GM19025 (cell line): ENCODE measurements around the gene RRAS.

Experiments
- ATAC-seq: cut with Tn5 transposase; IDR thresholded peaks from one replicate; pipeline ENCODE4 v1.9.1; 2021; ENCODE audit warnings: mild to moderate bottlenecking, low read depth, moderate library complexity; ENCODE audit not compliant: unreplicated experiment

Gene RRAS

DNA sequence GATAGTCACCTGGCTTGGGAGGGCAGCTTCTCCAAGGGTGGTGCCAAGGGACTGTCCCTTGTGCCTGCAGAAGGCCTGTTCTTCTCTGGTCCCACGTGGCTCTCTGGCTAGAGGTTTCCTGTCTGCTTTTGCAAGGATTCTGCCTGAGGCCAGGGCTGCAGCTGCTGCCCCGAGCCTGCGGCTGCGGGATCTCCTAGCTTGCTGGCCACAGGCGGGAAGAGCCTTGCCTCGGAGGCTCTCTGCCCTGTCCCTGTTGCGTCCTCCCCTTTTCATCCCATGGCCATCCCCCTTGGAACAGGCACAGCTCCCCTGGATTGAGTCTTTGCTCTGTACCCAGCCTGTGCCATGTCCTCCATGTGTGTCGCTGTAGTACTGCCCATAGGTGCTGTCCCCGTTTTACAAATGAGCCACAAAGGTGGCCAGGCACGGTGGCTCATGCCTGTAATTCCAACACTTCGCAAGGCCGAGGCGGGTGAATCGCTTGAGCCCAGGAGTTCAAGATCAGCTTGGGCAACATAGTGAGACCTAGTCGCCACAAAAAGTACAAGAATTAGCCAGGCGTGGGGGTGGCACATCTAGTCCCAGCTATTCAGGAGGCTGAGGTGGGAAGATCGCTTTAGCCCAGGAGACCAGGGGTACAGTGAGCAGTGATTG is 16.6 kb upstream of the RRAS start:
- ATAC-seq, result no peak

DNA sequence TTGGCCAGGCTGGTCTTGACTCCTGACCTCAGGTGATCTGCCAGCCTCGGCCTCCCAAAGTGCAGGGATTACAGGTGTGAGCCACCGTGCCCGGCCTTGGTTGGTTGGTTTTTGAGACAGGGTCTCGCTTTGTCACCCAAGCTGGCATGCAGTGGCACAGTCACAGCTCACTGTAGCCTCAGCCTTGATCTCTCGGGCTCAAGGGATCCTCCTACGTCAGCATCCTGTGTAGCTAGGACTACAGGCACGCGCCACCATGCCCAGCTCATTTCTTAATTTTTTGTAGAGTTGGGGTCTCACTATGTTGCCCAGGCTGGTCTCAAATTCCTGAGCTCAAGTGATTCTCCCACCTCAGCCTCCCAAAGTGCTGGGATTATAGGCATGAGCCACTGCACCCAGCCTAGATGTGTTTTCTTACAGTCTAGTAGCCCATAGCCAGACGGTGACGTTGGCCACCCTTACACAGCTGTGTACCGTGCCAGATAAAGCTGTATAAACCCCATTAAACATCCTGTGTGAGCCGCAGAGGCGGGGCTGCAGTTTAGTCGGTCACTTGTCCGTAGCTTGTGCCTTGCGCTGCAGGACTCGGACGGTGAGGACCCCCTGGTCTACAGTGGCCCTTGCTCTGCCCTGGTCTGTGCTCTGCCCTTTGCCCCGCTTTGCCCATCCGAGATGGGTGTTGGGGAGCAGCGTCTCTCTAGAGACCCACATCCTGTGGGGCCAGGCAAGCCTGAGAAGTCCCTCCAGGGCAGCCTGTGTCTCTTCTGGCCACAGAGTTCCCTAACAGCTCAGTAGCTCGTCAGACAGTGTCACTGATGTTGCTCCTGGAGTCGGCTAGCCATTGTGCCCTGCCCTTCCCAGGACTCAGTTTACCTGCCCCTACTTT is 15.9 kb upstream of the RRAS start:
- no peak for ATAC-seq

DNA sequence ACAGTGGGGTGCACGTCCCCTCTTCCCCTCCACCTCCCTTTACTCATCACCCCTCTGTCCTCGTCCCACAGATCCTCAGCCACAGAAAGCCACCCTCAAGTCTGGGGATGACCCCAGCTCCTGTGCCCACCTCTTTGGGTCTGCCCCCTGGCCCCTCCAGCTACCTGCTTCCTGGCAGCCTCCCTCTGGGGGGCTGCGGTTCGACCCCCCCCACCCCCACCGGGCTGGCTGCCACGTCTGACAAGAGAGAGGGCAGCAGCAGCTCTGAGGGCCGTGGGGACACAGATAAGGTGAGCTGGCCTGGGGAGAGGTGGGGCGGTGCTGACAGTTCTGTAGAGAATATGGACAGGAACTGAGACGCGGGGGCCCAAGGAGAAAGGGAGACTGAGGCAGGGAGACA is 14.6 kb upstream of the RRAS start:
- ATAC-seq, result no peak

DNA sequence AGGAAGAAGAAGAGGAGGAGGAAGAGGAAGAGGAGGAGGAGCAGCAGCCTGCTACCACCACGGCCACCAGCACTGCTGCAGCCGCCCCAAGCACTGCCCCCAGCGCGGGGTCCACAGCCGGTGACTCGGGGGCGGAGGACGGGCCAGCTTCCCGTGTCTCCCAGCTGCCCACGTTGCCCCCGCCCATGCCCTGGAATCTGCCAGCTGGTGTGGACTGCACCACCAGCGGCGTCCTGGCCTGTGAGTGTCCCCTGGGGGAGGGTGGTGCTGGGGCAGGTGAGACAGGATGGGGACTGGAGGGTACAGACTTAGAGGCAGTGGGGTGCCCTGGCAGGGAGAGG is 13.5 kb upstream of the RRAS start:
- no peak for ATAC-seq

DNA sequence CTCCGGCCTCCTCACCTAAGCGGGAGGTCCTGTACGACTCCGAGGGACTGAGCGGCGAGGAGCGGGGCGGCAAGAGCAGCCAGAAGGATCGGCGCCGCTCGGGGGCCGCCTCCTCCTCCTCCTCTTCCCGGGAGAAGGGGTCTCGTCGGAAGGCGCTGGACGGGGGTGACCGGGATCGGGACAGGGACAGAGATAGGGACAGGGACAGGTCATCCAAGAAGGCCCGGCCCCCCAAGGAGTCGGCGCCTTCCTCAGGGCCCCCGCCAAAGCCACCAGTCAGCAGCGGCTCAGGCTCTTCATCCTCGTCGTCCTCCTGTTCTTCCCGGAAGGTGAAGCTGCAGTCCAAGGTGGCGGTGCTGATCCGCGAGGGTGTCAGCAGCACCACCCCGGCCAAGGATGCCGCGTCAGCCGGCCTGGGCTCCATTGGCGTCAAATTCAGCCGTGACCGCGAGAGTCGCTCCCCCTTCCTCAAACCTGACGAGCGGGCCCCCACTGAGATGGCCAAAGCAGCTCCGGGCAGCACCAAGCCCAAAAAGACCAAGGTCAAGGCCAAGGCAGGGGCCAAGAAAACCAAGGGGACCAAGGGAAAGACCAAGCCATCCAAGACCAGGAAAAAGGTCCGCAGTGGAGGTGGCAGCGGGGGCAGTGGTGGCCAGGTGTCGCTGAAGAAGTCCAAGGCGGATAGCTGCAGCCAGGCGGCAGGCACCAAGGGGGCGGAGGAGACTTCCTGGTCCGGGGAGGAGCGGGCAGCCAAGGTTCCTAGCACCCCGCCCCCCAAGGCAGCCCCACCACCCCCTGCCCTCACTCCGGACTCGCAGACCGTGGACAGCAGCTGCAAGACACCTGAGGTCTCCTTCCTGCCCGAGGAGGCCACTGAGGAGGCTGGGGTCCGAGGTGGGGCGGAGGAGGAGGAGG is 12.9 kb upstream of the RRAS start:
- ATAC-seq, result no peak

DNA sequence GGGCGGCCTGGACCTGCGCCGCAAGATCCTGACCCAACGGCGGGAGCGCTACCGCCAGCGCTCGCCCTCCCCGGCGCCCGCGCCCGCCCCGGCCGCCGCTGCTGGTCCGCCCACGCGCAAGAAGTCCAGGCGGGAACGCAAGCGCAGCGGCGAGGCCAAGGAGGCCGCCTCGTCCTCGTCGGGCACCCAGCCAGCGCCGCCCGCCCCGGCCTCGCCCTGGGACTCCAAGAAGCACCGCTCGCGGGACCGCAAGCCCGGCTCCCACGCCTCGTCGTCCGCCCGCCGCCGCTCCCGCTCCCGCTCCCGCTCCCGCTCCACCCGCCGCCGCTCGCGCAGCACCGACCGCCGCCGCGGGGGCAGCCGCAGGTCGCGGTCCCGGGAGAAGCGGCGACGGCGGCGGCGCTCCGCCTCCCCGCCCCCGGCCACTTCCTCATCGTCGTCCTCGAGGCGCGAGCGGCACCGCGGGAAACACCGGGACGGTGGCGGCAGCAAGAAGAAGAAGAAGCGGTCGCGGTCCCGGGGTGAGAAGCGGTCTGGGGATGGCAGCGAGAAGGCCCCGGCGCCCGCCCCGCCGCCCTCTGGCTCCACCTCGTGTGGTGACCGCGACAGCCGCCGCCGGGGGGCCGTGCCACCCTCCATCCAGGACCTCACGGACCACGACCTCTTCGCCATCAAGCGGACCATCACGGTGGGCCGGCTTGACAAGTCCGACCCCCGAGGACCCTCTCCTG is 12.0 kb upstream of the RRAS start:
- no peak for ATAC-seq

DNA sequence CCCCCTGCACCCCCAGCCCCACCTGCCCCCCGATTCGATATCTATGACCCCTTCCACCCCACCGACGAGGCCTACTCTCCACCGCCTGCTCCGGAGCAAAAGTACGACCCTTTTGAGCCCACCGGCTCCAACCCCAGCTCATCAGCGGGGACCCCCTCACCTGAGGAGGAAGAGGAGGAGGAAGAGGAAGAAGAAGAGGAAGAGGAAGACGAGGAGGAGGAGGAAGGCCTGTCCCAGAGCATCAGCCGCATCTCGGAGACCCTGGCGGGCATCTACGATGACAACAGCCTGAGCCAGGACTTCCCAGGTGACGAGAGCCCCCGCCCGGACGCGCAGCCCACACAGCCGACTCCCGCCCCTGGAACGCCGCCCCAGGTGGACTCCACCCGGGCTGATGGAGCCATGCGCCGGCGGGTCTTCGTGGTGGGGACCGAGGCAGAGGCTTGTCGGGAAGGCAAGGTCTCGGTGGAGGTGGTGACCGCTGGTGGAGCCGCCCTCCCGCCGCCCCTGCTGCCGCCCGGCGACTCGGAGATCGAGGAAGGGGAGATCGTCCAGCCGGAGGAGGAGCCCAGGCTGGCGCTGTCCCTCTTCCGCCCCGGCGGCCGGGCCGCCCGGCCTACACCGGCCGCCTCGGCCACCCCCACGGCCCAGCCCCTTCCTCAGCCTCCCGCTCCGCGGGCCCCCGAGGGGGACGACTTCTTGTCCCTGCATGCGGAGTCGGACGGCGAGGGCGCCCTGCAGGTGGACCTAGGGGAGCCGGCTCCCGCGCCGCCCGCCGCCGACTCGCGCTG is 11.3 kb upstream of the RRAS start:
- no peak for ATAC-seq

DNA sequence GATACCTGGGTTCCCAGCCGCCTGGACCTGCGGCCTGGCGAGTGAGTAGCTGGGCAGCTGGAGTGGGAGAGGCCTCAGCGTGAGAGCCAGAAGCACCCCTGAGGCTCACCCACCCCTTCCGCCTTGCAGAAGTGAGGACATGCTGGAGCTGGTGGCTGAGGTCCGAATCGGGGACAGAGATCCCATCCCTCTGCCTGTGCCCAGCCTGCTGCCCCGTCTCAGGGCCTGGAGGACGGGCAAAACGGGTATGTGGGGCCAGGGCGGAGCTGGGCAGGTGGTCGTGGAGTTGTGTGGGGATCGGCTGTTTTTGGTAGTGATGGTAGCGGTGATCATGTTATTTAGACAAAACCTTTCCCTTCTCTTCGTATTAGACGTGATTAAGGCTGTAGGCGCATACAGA is 6.6 kb upstream of the RRAS start:
- no peak for ATAC-seq

DNA sequence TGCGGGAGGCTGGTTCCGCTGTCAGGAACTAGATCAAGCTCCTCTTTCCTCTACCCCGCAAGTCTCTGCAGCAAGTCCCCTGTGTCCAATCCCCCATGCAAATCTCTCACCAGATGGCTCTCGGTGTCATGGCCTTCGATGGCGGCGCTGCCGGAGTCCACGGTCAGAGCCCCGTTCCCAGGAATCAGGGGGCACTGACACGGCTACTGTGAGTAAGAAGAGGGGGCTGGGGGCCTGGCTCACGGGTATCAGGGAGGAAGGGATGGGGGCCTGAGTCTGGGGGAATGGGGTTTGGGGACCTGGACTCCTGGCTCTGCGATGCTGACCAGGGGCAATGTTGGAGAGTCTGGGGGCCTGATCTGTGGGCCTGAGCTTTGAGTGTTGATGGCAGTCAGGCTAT is 6.1 kb upstream of the RRAS start:
- no peak for ATAC-seq

DNA sequence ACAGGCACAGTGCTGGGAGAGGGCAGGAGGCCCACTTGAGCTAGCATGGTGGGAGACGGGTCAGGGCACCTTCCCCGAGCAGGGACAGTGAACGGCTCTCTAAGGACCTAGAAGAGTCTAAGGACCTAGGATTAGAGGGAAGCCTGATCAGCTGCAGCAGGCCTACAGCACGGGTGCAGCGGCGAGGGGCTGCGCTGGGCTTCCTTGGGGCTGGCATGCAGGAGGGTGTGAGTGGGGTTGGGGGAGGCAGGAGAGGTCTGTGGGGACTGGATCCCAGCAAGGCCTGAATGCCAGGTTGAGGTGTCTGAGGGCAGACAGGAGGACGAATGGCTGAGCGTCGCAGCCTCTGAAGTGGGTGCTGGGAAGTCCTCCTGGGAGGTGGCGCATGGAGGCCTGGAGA is 5.6 kb upstream of the RRAS start:
- ATAC-seq, result no peak

DNA sequence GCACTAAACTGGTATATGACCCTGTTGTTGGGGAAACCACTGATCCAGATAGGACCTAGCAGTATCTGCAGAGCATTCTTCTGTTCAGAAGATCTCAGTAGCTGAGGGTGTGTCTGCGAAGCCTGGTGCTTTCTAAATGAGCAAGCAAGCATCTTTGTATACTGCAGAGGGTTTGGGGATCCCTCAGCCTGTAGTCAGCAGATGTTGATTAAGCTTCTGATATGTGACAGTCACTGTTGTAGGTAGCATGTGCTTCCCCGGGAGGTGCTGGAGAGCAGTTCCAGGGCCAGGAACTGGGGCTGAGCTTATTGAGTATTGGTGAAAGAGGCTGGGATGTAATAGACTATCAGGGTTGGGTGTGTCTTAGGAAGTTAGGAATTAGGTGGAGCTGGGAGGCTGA is 3.5 kb upstream of the RRAS start:
- ATAC-seq, result no peak

DNA sequence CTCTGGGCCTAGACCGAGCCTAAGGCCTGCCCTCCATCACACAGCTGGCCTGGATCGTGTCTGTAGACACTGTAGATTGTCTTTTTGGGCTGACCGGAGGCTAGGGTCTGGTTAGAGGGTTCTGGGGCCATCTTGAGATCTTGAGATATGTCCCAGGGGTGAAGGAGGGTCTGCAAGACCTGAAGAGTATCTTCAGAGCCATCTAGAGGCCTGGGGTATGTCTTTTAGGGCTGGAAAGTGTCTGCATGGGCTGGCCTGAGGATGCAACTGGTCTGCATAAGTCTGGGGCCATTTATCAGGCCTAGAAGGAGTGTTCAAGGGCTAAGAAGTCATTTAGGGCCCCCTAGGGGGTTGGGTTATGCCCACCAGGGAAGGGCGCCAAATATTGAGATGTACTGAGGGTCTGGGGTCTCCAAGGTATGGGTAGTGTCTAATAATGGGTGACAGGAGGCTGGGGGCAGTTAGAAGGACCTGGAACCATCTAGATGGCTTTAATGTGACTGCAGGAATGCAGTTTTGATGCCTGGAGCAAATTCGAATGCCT is 2.6 kb upstream of the RRAS start:
- no peak for ATAC-seq

DNA sequence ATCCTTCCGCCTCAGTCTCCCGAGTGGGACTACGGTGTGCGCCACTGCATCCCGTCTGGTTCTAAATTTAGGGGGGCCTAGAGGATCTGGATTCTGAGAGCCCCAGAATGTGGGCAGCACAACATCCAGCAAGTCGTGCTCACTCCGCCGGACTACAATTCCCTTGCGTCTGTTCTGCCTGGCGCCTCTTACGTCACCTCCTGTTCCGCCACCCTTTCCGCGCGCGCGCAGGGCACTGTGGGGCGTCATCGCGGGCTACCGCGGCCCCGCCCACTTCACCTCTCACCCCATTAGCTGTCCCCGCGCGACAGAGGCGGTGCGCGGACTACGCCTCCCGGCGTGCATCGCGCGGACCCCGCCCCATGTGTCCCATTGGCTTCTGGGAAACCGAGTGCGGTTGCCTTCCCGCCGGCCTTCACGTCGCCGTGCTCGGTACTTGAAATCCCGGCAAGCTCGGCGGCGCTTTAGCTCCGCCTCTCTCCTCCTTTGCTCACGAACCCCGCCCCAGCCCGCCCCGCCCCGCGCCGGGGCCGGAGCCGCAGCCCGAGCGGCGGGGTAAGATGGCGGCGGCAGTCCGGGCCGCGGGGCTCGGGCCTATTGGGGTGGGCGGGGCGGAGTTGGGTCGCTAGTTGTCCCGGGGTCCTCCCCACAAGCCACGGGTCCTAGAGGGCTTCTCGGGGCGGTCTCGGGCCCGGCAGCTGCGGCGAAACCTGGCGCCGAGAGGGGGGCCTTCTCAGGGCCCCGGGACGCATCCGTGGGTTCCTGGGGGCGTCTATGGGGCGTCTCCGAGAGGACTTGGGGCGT is 1.9 kb upstream of the RRAS start, which contains the start of gene SCAF1:
TSS of gene SCAF1 (plus strand) at position 522 of the 804 bp plus-strand sequence. CDS start 2,818 bp downstream, outside the sequence.
- peak; percentile 63 for ATAC-seq

DNA sequence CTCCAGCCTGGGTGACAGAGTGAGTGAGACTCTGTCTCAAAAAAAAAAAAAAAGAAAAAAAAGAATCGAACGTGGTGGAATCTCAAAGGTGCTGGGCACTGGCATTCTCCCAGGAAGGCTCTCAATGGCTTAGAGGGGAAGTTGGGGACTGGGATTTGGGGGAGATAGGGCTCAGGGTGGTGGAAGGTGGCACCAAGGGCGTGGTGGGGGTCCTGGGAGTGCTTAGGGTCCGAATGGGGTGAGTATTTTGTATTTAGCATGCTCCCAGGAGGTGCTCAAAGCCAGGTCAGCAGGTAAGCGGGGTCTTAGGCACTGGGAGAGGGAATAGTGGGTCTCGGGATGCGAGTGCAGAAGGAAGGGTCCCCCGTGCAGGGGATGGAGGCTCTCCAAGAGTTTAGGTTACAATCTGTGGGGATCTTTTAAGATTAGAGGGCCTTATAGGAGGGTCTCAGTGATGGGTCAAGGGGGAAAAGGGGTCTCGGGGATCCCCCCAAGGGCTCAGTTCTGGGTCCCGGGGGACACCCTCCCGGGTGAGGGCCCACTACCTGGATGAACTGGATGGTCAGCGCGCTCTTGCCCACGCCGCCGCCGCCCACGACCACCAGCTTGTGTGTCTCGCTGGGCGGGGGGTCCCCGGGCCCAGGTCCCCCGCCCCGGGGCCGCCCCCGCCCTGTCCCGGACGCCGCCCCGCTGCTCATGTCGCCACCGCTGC is 386 bp downstream of the RRAS start:
- ATAC-seq, result no peak

DNA sequence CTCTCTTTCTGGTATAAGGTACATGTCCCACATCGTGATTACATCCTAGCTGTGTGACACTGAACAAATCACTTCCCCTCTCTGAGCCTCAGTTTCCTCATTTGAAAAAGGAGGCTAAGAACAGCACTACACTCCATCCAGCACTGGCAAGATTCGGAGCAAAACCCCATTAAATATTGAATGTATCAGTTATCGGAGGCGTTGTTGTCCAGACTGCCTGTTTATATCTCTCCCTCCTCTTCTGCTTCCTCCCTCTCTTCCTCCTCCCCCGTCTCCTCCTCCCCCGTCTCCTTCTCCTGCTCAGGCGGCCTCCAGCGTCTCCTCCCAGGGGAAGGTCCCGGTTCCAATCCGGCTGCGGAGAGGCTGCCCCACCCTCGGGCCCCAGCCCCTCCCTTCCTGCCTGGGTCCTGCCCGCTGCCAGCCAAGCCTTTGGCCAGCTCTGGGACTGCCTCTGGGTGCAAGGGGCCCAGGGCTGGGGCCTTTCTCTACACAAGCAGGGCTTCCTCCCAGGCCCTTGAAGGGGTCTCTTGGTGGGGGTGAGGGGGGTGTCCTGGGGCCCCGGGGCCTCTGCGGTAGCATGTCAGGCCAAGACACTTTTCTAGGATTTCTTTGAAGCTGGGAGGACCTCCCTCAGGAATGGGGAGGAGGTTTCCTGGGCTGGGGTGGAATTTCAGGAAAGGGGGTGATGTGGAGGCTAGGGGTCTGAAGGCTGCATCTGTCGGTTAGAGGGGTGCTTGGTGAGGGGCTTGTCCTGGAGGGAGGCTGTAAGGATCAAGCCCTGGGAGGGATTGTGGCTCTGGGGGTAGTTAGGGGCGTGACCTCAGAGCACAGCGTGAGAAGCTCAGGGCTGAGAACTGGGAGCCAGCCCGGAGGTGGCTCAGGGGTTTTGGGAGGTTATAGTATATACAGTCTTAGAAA is 1.9 kb downstream of the RRAS start:
- ATAC-seq, result no peak

DNA sequence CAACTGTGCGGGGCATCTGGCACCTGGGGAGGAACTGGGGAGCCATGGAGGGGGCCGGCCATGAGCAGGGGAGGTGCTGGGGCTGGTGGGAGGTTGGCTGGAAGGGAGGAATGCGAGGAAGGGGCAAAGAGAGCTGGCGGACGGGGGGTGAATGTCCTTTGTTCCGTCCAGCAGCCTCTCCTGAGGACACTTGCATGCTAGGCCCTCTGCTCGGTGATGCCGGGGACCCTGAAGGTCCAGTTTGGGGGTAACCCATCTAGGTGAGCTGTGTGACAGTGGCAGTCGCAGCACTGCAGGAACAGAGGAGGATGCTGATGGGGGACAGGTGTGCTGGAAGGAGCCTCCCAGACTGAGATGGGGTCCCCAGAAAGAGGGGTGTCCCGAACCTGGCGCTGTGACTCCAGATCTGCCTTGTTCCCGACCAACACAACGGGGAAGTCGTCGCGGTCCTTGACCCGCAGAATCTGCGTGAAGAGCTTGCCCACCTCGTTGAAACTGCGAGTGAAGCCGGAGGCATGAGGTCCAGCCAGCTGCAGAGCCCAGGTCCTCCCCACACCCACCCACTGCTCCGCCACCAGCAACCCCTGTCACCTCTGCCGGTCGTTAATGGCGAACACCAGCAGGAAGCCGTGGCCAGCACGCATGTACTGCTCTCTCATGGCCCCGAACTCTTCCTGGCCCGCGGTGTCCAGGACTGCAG is 3.6 kb downstream of the RRAS start:
- ATAC-seq, result no peak
